ENCODE results near the gene NOM1. TPM values are rescaled to one million over a fixed set of nuclear protein-coding genes. Genes with fewer than 3 reads are reported as not detected.
"Not testable (repeated sequence)": the region's sequence is repeated elsewhere in the genome, so short reads cannot be mapped to it uniquely, and the experiment has no call there.

NOM1 gene
- total and polyA plus RNA-seq, 2 experiments from 2014 or later, result 17.7 to 36.5 TPM

GRCh38 chr7:156925821-156926220 lies 23.7 kb upstream of the NOM1 start:
- H3K9me3 Mint-ChIP-seq; H3K4me3 Mint-ChIP-seq; H3K27me3 ChIP-seq (ENCODE audit: insufficient read depth); H3K36me3 ChIP-seq (ENCODE audit: insufficient read depth); H3K4me3 ChIP-seq; H3K4me1 ChIP-seq (ENCODE audit: insufficient read depth); H3K27ac Mint-ChIP-seq; H3K36me3 Mint-ChIP-seq (ENCODE audit: low read depth); H3K79me2 ChIP-seq (replicated peaks; ENCODE audit: insufficient read depth); DNase-seq (ENCODE audit: low spot score); H3K4me1 Mint-ChIP-seq; H3K27me3 Mint-ChIP-seq (ENCODE audit: insufficient read depth, low read depth, poor library complexity); H3F3A ChIP-seq (replicated peaks; ENCODE audit: low read depth); H3K9me2 ChIP-seq (ENCODE audit: insufficient read depth); H3K4me2 ChIP-seq; H4K20me1 ChIP-seq (replicated peaks; ENCODE audit: insufficient read depth); H2AFZ ChIP-seq; H3K27ac ChIP-seq (ENCODE audit: low read depth); ATAC-seq: not testable (repeated sequence)

GRCh38 chr7:156927571-156928405 lies 21.7 kb upstream of the NOM1 start:
- no peak overlapping the region for H3K27ac Mint-ChIP-seq

More at GRCh38 chr7:156927571-156928405, 21.7 kb upstream of the NOM1 start:
- Mint-ChIP-seq H3K9me3 (no peaks in the 10 kb centered on the region), H3K4me3 (no peak overlapping the region), H3K4me1 (peaks cover 6% of the 10 kb centered on the region; the same call in 2 of the 3 replicates), H3K36me3 (ENCODE audit: low read depth) (no peaks in the 10 kb centered on the region), H3K27me3 (ENCODE audit: insufficient read depth, low read depth, poor library complexity) (peaks cover 2% of the 10 kb centered on the region)
- no peak overlapping the region for H3K4me2 ChIP-seq
- no peak overlapping the region for H3K27ac ChIP-seq (ENCODE audit: low read depth)
- H3K27me3 ChIP-seq (ENCODE audit: insufficient read depth), result no peaks in the 10 kb centered on the region
- no peaks in the 10 kb centered on the region for H3K4me1 ChIP-seq (ENCODE audit: insufficient read depth)
- no peaks in the 10 kb centered on the region for H4K20me1 ChIP-seq (replicated peaks; ENCODE audit: insufficient read depth)
- H2AFZ ChIP-seq, result no peak overlapping the region
- no peaks in the 10 kb centered on the region for H3K9me2 ChIP-seq (ENCODE audit: insufficient read depth)
- no peaks in the 10 kb centered on the region for H3F3A ChIP-seq (replicated peaks; ENCODE audit: low read depth)
- DNase-seq (ENCODE audit: low spot score) (no peak), ATAC-seq (no peak)
- H3K79me2 ChIP-seq (replicated peaks; ENCODE audit: insufficient read depth), result no peaks in the 10 kb centered on the region
- no peak overlapping the region for H3K4me3 ChIP-seq
- no peak for TF ChIP-seq ZNF331 (CRISPR knock-in tag; IDR thresholded peaks at IDR 0.05; ENCODE audit: low read depth)
- TF ChIP-seq JUNB (IDR thresholded peaks at IDR 0.05; ENCODE audit: unreplicated experiment), result no peak
- TF ChIP-seq EZH2 (IDR thresholded peaks at IDR 0.05; ENCODE audit: low read depth, unreplicated experiment), result no peak
- TF ChIP-seq CREB1 (CRISPR knock-in tag; IDR thresholded peaks at IDR 0.05; ENCODE audit: low read depth), result no peak
- no peak for TF ChIP-seq STAT1 (IDR thresholded peaks at IDR 0.05; ENCODE audit: unreplicated experiment)
- TF ChIP-seq POLR2AphosphoS5 (IDR thresholded peaks at IDR 0.05; ENCODE audit: low read depth), result no peak
- no peak for TF ChIP-seq EZH2phosphoT487 (IDR thresholded peaks at IDR 0.05; ENCODE audit: unreplicated experiment)
- no peak for TF ChIP-seq ZNF114 (CRISPR knock-in tag; IDR thresholded peaks at IDR 0.05)
- TF ChIP-seq, protein P1, sequence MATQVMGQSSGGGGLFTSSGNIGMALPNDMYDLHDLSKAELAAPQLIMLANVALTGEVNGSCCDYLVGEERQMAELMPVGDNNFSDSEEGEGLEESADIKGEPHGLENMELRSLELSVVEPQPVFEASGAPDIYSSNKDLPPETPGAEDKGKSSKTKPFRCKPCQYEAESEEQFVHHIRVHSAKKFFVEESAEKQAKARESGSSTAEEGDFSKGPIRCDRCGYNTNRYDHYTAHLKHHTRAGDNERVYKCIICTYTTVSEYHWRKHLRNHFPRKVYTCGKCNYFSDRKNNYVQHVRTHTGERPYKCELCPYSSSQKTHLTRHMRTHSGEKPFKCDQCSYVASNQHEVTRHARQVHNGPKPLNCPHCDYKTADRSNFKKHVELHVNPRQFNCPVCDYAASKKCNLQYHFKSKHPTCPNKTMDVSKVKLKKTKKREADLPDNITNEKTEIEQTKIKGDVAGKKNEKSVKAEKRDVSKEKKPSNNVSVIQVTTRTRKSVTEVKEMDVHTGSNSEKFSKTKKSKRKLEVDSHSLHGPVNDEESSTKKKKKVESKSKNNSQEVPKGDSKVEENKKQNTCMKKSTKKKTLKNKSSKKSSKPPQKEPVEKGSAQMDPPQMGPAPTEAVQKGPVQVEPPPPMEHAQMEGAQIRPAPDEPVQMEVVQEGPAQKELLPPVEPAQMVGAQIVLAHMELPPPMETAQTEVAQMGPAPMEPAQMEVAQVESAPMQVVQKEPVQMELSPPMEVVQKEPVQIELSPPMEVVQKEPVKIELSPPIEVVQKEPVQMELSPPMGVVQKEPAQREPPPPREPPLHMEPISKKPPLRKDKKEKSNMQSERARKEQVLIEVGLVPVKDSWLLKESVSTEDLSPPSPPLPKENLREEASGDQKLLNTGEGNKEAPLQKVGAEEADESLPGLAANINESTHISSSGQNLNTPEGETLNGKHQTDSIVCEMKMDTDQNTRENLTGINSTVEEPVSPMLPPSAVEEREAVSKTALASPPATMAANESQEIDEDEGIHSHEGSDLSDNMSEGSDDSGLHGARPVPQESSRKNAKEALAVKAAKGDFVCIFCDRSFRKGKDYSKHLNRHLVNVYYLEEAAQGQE (IDR thresholded peaks at IDR 0.05; ENCODE audit: unreplicated experiment), result no peak
- H3K36me3 ChIP-seq (ENCODE audit: insufficient read depth), result no peaks in the 10 kb centered on the region

Measured in GM23338 (cell line).